Left ventricle myocardium inferior (tissue), 1 donor: Measurements from ENCODE around the gene FNTB. TPM values are rescaled to one million over a fixed set of nuclear protein-coding genes. Genes with fewer than 3 reads are reported as not detected.
"Not testable (repeated sequence)": the region's sequence is repeated elsewhere in the genome, so short reads cannot be mapped to it uniquely, and the experiment has no call there.

Source experiments
- DNase-seq: peaks from one replicate; pipeline ENCODE4 v3.0.0-alpha.2; 2020
- H3K27ac ChIP-seq: fragments of 200-600 bp; replicated peaks from 2 replicates; pipeline ENCODE4 v1.8.0; 2021
- H3K27me3 ChIP-seq: fragments of 200-600 bp; 2 replicates; pipeline ENCODE4 v1.8.0; 2021; ENCODE audit warnings: low read depth
- H3K36me3 ChIP-seq: fragments of 200-600 bp; 2 replicates; pipeline ENCODE4 v1.8.0; 2021
- H3K4me1 ChIP-seq: fragments of 200-600 bp; 2 replicates; pipeline ENCODE4 v1.8.0; 2021
- H3K4me3 ChIP-seq: fragments of 200-600 bp; 2 replicates; pipeline ENCODE4 v1.8.0; 2021; ENCODE audit warnings: mild to moderate bottlenecking, moderate library complexity
- H3K9me3 ChIP-seq: fragments of 200-600 bp; replicated peaks from 2 replicates; pipeline ENCODE4 v1.8.0; 2021
- CTCF ChIP-seq: fragments of 200-600 bp; IDR thresholded peaks from 2 replicates; pipeline ENCODE4 v1.8.0; 2021; ENCODE audit warnings: antibody characterized with exemption, mild to moderate bottlenecking, borderline replicate concordance
- intact Hi-C: fragments of 100-400 bp; cut with micrococcal nuclease; formaldehyde crosslinking; loops from one replicate; pipeline ENCODE4 v1.11.0; 2022
- total RNA-seq: library from RNA; stranded (reverse); fragmentation: NEBNext Ultra II Directional; extraction: Animal tissue kit (Norgen Biotek cat#: 25700); gene quantifications from one replicate; pipeline ENCODE4 v1.2.1, GENCODE V29; 2021
- donor health status: DM: no; HTN: yes; CAD: no; lungs with severe emphysema.

Gene FNTB
- total RNA-seq, 1 donor from 2014 or later = 17.9 TPM

DNA sequence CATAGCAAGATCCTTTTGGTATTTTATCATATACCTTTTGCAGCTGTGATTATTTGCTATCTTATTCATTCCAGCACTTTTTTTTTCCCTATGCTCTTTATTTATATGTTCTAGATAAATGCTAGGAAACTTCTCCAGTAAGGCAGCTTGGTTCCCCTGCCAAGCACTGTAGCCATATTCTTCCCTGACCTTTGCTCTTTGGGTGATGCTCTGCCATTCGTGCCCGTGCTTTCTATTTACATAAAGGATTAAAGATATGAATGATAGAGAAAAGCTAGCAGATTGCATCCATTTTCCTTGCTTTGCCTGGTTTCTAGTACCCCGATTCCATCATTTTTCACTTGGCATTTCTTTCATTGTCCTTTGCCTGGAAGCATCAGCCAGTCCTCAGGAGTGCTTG, 42.2 kb downstream of the FNTB start:
- intact Hi-C loops = no loop called here
- peaks cover 50% of the 10 kb centered on the region for H3K36me3 ChIP-seq
- no peak for DNase-seq

GRCh38 chr14:65031321-65031720, 44.6 kb downstream of the FNTB start:
- Histone ChIP-seq H3K36me3 (peaks cover 47% of the 10 kb centered on the region), H3K4me1 (peaks cover 18% of the 10 kb centered on the region), H3K27ac (peak overlapping the region; percentile 76)
- H3K27me3 ChIP-seq, H3K9me3 ChIP-seq, intact Hi-C loops, DNase-seq, H3K4me3 ChIP-seq: not testable (repeated sequence)

More for the DNA sequence above, 42.2 kb downstream of the FNTB start:
- H3K9me3 ChIP-seq = no peaks in the 10 kb centered on the region
- H3K4me3 ChIP-seq = no peak overlapping the region
- no peak overlapping the region for H3K27ac ChIP-seq
- H3K4me1 ChIP-seq = peaks cover 7% of the 10 kb centered on the region
- no peaks in the 10 kb centered on the region for H3K27me3 ChIP-seq
- TF ChIP-seq CTCF = no peak

DNA sequence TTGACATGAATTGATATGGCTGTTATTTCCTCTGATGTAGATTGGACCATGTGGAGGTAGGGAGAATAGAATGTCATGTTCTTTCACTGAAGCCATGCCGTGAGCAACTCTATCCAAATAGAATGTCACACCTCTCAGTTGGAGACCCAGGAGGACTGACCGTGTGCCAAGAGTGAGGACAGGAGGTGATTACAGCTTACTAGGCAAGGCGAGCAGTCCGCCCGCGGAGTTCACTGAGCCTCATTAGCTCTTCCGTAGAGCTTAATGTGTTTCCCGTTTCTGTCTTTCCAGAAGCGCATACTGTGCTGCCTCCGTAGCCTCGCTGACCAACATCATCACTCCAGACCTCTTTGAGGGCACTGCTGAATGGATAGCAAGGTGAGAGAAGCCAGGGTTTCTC, 45.6 kb downstream of the FNTB start:
- Histone ChIP-seq H3K36me3 (peaks cover 39% of the 10 kb centered on the region), H3K27me3 (no peaks in the 10 kb centered on the region), H3K9me3 (no peaks in the 10 kb centered on the region), H3K4me1 (peaks cover 18% of the 10 kb centered on the region), H3K4me3 (peak overlapping the region; percentile 24), H3K27ac (peak overlapping the region; percentile 76)
- TF ChIP-seq CTCF = no peak
- intact Hi-C loops = no loop called here
- peak; percentile 61 for DNase-seq

DNA sequence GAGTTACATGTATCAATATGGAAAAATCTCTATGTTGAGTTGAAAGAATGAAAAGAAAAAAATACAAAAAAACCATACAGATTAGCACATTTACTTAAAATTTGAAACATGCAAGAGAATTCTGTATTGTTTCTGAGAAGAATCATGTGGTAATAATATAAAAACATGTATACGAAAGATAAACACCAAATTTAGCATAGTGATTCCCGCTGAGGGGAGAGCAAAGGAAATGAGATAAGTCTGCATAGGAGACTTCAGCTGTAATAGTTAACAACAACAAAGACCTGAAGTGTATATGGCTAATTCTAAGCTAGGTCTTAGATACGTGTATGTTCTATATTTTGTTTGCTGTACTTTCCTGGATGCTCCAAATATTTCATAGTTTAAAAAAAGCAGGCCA, 46.5 kb downstream of the FNTB start:
- H3K36me3 ChIP-seq = peaks cover 31% of the 10 kb centered on the region
- DNase-seq = no peak
- no peak for TF ChIP-seq CTCF
- no peak overlapping the region for H3K4me3 ChIP-seq
- intact Hi-C loops = no loop called here
- no peaks in the 10 kb centered on the region for H3K9me3 ChIP-seq
- peak overlapping the region; percentile 76 for H3K27ac ChIP-seq
- peaks cover 18% of the 10 kb centered on the region for H3K4me1 ChIP-seq
- H3K27me3 ChIP-seq = no peaks in the 10 kb centered on the region

DNA sequence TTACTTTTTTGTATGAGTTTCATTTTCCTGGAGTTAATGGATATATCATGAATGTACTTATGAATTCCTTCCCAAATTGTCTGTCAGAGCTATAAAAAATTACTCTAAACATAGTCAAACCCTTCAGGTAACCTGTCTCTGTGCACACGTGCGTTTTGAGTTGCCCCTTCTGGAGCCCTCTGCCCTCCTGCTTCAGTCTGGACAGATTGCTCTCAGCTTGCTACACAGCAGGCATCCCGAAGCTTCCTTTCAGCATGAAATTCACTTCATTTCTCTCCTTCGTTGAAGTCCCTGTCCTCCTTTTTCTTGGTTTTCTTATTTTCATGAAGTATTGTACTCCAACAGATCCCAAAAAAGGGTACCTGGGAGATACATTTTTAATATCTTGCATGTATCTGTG, 47.3 kb downstream of the FNTB start:
- H3K4me3 ChIP-seq = no peak overlapping the region
- H3K27me3 ChIP-seq = no peaks in the 10 kb centered on the region
- peaks cover 26% of the 10 kb centered on the region for H3K4me1 ChIP-seq
- peaks cover 22% of the 10 kb centered on the region for H3K36me3 ChIP-seq
- DNase-seq = no peak
- no peak for TF ChIP-seq CTCF
- no peaks in the 10 kb centered on the region for H3K9me3 ChIP-seq
- H3K27ac ChIP-seq = peak overlapping the region; percentile 49
- intact Hi-C loops = no loop called here

DNA sequence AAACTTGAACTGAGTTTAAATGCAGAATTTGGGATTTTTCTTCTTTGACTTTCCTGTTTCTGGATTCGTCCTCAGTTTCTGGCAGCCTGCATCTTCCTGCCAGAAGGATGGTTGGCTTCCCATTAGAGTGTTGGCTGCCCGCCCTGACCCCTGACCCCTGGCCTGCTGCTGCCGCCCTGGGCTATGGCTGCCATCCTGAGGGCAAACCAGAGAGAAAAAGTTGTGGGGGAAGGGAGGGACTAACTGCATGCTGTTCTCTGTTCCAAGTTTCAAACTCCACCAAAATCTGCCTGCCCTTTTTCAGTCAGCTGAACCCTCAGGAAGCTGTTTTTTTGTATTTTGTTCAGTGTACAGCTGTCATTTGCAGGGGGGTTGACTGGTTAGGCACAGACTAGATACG, 48.4 kb downstream of the FNTB start:
- H3K4me1 ChIP-seq = peaks cover 30% of the 10 kb centered on the region
- peaks cover 12% of the 10 kb centered on the region for H3K36me3 ChIP-seq
- H3K9me3 ChIP-seq = no peaks in the 10 kb centered on the region
- no peak for TF ChIP-seq CTCF
- DNase-seq = peak; percentile 54
- intact Hi-C loops = no loop called here
- H3K4me3 ChIP-seq = no peak overlapping the region
- H3K27ac ChIP-seq = peak overlapping the region; percentile 49
- no peaks in the 10 kb centered on the region for H3K27me3 ChIP-seq
